NCI-H2171 treated with DMSO at 0.1 percent for 48 hours (cell line): ENCODE results near the gene TOX3.

ENCODE experiments used
- DNase-seq: peaks from one replicate; lab custom pipeline; 2025; lab: John Stamatoyannopoulos, UW

Gene TOX3

GRCh38 chr16:52563767-52564611 lies 17.0 kb upstream of the TOX3 start:
- DNase-seq = no peak

- DNase-seq = no peak
Measured at GRCh38 chr16:52562770-52563169, 15.8 kb upstream of the TOX3 start.

DNA sequence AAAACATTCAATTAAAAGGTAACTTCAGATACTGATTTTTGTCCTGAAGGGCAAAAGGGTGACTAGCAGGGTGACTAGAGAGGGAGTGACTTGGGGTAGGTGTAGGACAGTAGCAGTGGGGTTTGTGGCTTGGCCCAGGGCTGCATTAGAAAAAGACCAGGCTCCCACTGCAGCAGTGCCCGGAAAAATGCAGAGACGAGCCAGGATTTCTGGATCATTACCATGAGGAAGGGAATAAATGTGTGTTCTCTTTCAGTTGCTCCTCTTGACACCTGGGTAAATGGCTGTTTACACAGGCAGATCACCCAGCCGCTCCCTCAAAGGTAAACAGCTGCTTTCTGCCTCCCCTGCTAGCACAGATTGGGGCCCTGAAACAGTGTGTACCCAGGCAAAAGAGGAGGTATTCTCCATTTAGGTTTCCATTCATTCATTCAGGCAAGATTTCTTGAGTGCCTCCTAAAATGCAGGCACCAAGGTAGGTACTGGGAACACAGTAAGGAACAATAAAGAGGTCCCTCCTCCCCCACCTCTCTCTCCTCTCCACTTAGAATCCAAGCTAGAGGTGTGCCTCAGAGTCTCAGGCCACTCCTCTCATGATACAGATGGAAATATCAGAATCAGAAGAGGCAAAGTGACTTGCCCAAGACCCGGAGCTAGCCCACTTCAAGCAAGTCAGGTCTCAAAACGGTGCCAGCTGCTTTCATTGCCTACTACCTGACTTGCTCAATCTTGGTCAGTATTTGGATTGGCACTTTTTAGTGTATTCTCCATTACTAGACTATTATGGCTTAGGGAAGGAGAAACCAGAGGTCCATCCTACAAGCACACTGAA lies 15.2 kb upstream of the TOX3 start:
- peak; percentile 68 for DNase-seq

GRCh38 chr16:52558448-52558847 lies 11.5 kb upstream of the TOX3 start:
- no peak for DNase-seq

DNA sequence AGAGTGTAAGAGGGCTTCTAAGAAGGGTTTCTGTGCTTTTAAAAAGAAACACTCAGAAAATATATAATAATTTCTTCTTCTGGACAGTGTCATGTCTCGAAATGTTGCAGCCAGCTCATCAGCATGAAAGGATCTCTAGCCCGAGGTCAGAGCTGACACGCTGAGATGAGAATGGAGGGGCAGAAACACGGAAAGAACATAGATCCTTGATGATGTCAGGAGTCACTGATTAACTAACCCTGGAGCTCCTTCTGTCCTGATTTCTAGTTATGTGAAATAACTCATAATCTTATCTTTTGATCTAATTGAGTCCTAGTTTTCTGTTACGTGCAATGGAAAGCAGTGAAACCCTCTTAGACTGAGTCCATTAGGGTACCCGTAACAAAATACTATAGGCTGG lies 10.3 kb upstream of the TOX3 start:
- no peak for DNase-seq

GRCh38 chr16:52556083-52556482 lies 9.1 kb upstream of the TOX3 start:
- no peak for DNase-seq

DNA sequence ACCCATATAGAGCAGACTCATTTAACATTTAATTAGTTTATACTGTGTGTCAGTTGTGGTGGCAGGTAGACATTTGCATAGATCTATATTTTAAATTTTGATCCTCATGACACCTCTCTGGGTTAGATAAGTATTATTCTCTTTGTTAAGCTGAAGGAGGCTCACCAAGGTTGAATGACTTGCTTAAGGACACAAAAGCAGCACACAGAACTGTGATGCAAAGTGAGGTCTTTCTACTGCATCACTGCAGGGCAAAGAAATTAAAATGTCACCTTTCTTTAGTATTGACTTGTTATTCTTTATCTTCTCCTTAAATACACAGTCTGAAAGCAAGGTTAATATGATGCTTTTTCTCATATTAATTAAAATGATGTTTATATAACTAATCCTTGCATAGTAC lies 8.6 kb upstream of the TOX3 start:
- DNase-seq = no peak

GRCh38 chr16:52554334-52554733 lies 7.4 kb upstream of the TOX3 start:
- DNase-seq = no peak

- DNase-seq = no peak
Measured at GRCh38 chr16:52553322-52553721, 6.4 kb upstream of the TOX3 start.

GRCh38 chr16:52552643-52553042 lies 5.7 kb upstream of the TOX3 start:
- DNase-seq = peak; percentile 82

DNA sequence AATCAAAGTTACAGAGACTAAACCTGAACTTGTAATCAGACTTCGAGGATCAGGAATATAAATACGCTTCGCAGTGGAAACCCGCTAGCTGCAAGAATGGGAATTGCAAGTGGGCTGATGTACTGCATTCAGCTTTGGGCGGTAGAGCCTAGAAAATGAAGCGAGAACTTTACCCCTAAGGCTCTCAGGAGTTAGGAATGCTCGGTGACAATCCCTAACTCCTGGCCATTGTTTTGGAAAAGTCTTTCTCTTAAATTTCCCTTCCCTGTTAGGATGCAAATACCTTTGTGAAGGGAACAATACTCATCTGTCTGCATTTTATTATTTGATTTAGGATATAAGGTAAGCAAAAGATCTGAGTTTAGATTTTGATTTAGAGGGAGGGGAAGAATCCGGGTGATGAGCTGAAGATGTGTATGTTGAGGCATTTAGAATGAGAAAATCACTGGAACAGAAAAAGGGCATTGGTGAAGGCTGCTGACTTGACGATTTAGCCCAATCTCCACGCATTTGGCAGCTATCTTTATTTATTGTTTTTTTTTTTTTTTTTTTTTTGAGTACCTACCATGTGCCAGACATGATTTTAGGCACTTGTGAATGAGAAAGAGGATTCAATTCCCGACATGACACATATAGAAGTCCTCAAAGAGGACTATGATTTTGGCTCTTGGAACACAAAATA lies 2.2 kb upstream of the TOX3 start:
- no peak for DNase-seq

- no peak for DNase-seq
Measured at GRCh38 chr16:52548261-52549010, 1.5 kb upstream of the TOX3 start.

DNA sequence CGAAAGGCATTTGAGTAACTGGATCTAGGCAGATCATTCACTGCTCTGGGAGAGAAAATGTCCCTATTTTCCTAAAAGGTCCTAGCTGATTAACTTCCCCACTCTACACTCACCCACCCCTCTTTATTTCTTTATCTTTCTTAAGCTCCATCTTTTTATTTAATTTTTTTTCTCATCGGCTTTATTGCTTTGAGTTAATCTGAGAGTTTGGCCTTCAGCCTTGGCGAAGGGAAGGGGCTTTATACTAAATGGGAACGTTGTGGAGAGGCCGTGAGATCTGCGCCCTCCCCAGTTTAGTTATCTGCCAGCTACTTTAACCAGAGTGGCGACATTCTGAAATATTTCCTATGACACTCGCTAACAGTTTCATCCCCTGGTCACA lies 882 bp upstream of the TOX3 start:
- no peak for DNase-seq

DNA sequence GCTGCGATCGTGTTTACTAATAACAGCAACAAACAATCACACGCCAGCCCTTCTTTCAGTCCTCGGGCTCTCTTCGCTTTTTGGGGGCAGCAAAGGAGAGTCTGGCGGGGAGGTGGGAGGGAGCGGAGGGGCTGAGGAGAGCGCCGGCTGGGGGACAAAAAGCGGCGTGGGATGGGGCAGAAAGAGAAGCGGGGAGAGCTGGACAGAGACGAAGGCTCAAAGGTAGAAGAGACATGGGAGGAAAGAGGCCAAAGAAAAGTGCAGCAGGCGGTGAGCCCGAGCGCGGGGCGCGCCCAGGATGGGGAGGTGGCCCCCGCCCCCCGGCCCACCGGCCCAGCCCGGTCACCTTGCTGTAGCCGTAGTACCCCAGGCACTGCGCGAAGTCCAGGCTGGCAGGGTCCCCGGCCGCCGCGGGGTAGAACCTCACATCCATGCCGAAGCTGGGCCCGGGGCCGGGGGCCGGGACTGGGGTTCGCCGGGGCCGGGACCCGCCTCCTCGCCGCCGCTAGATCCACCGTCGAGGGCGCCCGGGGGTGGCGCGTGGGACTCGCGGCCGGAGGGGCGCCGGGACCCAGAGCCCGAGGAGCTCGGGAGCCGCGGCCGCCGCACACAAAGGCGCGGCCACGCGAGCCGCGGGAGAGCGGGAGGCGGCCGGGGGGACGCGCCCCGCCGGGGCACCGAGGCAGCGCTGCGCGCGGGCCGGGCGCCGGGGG lies 496 bp downstream of the TOX3 start:
- no peak for DNase-seq

- no peak for DNase-seq
Measured at GRCh38 chr16:52545898-52546266, 1.1 kb downstream of the TOX3 start.

GRCh38 chr16:52545222-52545897 lies 1.6 kb downstream of the TOX3 start:
- peak; percentile 43 for DNase-seq

DNA sequence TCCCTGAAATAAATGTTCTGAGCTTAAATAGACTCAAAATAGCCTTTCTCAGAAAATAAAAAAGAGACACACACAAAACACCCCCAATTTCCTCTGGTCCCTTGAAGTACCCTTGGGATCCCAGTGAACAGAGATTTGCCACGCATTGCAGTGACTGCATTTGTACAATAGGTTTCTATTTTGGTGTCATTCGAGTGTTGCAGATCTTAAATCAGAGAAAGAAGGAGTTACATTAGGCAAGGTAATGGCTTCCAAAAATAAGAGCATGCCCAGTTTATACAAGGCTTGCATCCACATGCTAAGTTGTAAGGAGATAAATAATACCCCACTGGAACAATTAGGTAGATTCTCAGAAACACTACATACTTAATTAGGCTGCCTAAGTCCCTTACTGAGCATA lies 2.2 kb downstream of the TOX3 start:
- no peak for DNase-seq

GRCh38 chr16:52543654-52544053 lies 3.3 kb downstream of the TOX3 start:
- DNase-seq = no peak

DNA sequence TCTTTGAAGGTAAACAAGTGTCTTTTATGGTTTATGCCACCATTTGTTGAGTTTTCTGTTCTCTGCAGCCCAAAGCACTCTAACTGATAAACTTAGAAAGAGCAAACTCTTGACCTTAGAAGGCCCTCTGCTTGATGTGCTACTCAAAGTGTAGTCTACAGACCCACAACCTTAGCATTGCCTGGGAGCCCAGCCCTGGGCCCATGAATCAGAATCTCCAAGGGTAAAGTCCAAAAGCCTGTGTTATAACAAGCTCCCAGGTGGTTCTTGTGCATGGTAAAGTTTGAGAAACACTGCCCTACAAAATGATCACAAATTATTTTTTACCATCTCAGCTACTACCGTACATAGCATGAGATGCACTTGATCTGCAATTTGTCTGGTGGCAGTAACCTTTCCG lies 6.0 kb downstream of the TOX3 start:
- no peak for DNase-seq

DNA sequence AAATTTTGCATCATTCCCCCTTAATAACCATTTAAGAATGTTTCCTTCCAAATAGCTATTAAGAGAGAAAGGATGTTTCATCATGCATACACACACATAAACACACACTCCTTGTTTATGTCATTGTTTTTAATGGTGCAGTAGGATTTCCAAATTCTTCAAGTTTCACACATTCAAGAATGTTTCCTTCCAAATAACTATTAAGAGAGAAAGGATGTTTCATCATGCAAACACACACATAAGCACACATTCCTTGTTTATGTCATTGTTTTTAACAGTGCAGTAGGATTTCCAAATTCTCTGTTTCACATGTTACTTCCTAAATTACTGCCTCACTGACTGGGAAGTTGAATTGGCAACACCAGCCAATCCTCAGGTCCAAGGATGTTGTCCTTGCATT lies 7.8 kb downstream of the TOX3 start:
- no peak for DNase-seq

DNA sequence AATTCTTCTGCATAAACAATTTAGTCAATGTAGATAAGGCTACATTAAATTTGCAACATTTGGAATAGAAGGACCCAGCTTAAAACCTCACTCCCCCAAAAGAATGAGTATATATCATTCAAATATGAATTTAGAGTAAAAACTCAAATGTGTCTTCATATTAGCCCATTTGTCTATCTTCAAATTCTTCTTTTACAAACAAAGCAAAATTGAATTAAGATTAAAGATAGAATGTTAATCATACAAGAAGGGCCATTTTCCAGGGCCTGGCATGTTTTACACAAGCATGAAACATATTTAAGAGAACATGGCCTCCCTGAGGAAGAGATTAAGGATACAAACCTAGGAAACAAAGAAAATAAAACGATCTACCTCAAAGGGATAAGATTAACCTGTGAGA lies 8.4 kb downstream of the TOX3 start:
- no peak for DNase-seq
